Vagina (tissue), 2 donors: Measurements from ENCODE around the gene HDAC10.

ENCODE experiments used
- CTCF ChIP-seq, 3 experiments: fragments of 450-650 bp in 2 of 3; fragments of 200-600 bp in 1 of 3; sonication (generic) in 1 of 3; IDR thresholded peaks; one replicate each; pipeline ENCODE4 v1.5.1; 2017 to 2019; ENCODE audit warnings: antibody characterized with exemption in 3 of 3, mild to moderate bottlenecking in 2 of 3, moderate library complexity in 2 of 3
- POLR2A ChIP-seq, 2 donors: fragments of 450-650 bp; IDR thresholded peaks; one replicate each; pipeline ENCODE4 v1.6.1; 2017; ENCODE audit warnings: antibody characterized with exemption in 2 of 2, mild to moderate bottlenecking in 2 of 2, moderate library complexity in 2 of 2
- POLR2AphosphoS5 ChIP-seq, 2 donors: sonication (generic); formaldehyde crosslinking; IDR thresholded peaks; one replicate each; pipeline ENCODE4 v1.9.0; 2017; ENCODE audit warnings: antibody characterized with exemption in 2 of 2, mild to moderate bottlenecking in 2 of 2, low read depth in 1 of 2; ENCODE audit not compliant: insufficient read depth in 1 of 2

DNA sequence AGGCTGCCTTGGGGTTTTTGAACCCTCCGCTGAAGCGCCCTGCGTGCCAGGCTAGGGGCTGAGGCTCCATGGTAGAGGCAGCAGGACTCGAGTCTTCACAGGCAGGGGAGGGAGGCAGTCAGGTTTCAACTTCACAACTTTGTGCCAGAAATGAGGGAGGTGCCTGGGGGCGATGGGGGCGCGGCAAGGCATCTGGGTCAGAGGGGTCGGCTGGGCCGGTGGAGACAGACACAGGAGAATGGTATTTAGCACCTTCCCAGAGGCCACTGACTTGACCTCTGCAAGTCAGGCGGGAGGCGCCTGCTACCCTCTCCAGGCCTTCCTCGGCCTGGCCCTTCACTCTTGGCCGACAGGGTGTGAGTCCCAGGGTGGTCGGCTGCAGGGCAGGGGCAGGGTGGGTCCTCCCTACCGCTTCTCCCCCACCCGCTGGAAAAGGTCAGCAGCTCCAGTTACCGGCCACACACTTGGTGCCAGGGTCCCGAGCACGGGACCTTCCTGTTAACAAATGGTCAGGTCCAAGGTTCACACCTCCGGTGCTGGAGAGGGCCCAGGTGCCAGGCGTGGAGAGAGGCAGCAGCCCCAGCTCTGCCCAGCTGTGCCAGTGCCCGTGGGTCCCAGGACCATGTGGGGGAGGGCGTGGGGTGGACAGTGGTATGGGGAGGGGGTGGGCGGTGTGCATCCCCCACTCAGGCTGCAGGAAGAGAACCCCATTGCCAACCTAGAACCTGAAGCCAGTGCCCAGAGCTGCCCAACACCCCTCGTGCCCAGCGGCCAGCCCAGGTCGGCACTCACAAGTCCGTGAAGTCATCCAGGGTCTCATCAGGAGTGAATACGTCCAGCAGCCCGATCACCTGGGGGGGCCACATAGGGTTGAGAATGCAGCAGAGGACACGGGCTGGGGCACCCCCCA, 6.6 kb upstream of the HDAC10 start:
- TF ChIP-seq CTCF (IDR thresholded peaks at IDR 0.05) (no peak), POLR2AphosphoS5 (IDR thresholded peaks at IDR 0.05; ENCODE audit: insufficient read depth in 1 of 2, low read depth in 1 of 2) (no peak), POLR2A (IDR thresholded peaks at IDR 0.05) (no peak)
